ENCODE measurements around the gene MAP3K8.

DNA sequence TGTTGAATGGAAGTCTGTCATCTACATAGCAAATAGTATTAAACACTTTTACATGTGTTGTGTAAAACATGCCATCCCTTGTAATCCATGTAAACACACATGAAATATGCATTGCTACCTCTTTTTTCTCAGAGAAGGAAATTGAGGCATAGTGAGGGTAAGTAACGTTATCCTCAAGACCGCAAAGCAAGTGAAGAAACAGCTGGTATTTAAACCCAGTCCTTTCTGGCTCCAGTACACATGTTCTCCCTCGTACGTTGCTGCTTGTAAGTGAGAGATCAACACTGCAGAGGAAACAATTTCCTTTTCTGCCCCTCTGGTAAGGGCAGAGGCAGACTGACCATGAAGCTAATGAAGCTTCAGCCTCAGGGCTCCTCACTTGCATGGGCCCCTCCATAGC is 28.5 kb downstream of the MAP3K8 start:
- TF ChIP-seq, protein P1, sequence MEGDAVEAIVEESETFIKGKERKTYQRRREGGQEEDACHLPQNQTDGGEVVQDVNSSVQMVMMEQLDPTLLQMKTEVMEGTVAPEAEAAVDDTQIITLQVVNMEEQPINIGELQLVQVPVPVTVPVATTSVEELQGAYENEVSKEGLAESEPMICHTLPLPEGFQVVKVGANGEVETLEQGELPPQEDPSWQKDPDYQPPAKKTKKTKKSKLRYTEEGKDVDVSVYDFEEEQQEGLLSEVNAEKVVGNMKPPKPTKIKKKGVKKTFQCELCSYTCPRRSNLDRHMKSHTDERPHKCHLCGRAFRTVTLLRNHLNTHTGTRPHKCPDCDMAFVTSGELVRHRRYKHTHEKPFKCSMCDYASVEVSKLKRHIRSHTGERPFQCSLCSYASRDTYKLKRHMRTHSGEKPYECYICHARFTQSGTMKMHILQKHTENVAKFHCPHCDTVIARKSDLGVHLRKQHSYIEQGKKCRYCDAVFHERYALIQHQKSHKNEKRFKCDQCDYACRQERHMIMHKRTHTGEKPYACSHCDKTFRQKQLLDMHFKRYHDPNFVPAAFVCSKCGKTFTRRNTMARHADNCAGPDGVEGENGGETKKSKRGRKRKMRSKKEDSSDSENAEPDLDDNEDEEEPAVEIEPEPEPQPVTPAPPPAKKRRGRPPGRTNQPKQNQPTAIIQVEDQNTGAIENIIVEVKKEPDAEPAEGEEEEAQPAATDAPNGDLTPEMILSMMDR (IDR thresholded peaks at IDR 0.05; ENCODE audit: extremely low read depth in 1 of 2, insufficient read depth in 1 of 2, low read depth in 1 of 2, low read length in 2 of 2): no peak
- no peak for TF ChIP-seq POLR2AphosphoS5 (IDR thresholded peaks at IDR 0.05; ENCODE audit: insufficient read depth, low read depth, low read length)

Measured in endothelial cell of umbilical vein (primary cell).